Liver (tissue), 3 donors: ENCODE data around the gene PKP4.

Experiments used
- GABPA ChIP-seq, 2 donors: IDR thresholded peaks in 1 of 2; conservative IDR thresholded peaks in 1 of 2; 2 replicates each; pipeline ENCODE4 v1.6.1; 2016; ENCODE audit warnings: antibody characterized with exemption in 2 of 2, mild to moderate bottlenecking in 1 of 2, moderate library complexity in 1 of 2
- HNF4A ChIP-seq, 2 donors: conservative IDR thresholded peaks; 2 replicates each; pipeline ENCODE4 v1.6.1; 2016; ENCODE audit warnings: antibody characterized with exemption in 2 of 2, mild to moderate bottlenecking in 2 of 2
- JUND ChIP-seq, 2 donors: IDR thresholded peaks; 2 replicates each; pipeline ENCODE4 v1.6.1; 2016; ENCODE audit warnings: antibody characterized with exemption in 2 of 2
- RXRA ChIP-seq, 2 donors: IDR thresholded peaks; 2 replicates each; pipeline ENCODE4 v1.6.1; 2017 to 2018; ENCODE audit warnings: antibody characterized with exemption in 2 of 2, mild to moderate bottlenecking in 1 of 2
- SP1 ChIP-seq: IDR thresholded peaks from 2 replicates; pipeline ENCODE4 v1.6.1; 2018; ENCODE audit warnings: antibody characterized with exemption, mild to moderate bottlenecking
- TAF1 ChIP-seq: conservative IDR thresholded peaks from 2 replicates; pipeline ENCODE4 v1.6.1; 2016; ENCODE audit warnings: antibody characterized with exemption, mild to moderate bottlenecking
- TF ChIP-seq, protein P1 (sequence below): fragments of 150-350 bp; IDR thresholded peaks from 2 replicates; pipeline ENCODE4 v1.5.1; 2017; ENCODE audit warnings: improper control_type of control experiment, low read depth, low read length; ENCODE audit not compliant: missing input control
- TF ChIP-seq, protein P2 (sequence below): IDR thresholded peaks from 2 replicates; pipeline ENCODE4 v1.6.1; 2016; ENCODE audit warnings: antibody characterized with exemption
- TF ChIP-seq, protein P3 (sequence below): IDR thresholded peaks from 2 replicates; pipeline ENCODE4 v1.6.1; 2016; ENCODE audit warnings: antibody characterized with exemption, mild to moderate bottlenecking
- TF ChIP-seq, protein P4 (sequence below): IDR thresholded peaks from 2 replicates; pipeline ENCODE4 v1.6.1; 2016; ENCODE audit warnings: antibody characterized with exemption
- donor health status: healthy.
- donor health status: healthy.

DNA sequence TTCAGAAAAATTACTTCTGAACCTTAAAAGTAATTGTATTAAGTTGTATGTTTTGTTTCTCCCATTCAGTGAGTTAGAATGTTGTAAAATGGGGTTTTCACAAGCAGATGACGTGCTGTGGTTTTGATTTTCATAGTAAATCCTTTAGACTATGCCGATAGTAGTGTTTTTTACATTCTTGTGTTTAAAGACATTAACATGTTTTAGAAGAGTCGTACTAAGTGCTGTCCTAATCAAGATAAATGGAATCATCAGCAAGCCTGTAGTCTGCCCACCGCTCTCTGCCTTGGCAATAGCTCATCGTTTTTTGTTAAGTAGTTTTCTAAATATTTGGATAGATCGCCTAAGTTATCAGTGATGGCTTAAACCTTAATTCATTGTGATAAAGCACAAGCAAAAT lies 21.5 kb downstream of the PKP4 start:
- TF ChIP-seq TAF1 (no peak), GABPA (IDR thresholded peaks at IDR 0.05 in 1 of 2, conservative IDR thresholded peaks at IDR 0.05 in 1 of 2) (no peak), RXRA (IDR thresholded peaks at IDR 0.05) (no peak), HNF4A (conservative IDR thresholded peaks at IDR 0.05) (no peak), SP1 (no peak), JUND (IDR thresholded peaks at IDR 0.05) (no peak)
- TF ChIP-seq, protein P1, sequence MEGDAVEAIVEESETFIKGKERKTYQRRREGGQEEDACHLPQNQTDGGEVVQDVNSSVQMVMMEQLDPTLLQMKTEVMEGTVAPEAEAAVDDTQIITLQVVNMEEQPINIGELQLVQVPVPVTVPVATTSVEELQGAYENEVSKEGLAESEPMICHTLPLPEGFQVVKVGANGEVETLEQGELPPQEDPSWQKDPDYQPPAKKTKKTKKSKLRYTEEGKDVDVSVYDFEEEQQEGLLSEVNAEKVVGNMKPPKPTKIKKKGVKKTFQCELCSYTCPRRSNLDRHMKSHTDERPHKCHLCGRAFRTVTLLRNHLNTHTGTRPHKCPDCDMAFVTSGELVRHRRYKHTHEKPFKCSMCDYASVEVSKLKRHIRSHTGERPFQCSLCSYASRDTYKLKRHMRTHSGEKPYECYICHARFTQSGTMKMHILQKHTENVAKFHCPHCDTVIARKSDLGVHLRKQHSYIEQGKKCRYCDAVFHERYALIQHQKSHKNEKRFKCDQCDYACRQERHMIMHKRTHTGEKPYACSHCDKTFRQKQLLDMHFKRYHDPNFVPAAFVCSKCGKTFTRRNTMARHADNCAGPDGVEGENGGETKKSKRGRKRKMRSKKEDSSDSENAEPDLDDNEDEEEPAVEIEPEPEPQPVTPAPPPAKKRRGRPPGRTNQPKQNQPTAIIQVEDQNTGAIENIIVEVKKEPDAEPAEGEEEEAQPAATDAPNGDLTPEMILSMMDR, result no peak
- TF ChIP-seq, protein P2, sequence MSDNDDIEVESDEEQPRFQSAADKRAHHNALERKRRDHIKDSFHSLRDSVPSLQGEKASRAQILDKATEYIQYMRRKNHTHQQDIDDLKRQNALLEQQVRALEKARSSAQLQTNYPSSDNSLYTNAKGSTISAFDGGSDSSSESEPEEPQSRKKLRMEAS, result no peak
- TF ChIP-seq, protein P3, sequence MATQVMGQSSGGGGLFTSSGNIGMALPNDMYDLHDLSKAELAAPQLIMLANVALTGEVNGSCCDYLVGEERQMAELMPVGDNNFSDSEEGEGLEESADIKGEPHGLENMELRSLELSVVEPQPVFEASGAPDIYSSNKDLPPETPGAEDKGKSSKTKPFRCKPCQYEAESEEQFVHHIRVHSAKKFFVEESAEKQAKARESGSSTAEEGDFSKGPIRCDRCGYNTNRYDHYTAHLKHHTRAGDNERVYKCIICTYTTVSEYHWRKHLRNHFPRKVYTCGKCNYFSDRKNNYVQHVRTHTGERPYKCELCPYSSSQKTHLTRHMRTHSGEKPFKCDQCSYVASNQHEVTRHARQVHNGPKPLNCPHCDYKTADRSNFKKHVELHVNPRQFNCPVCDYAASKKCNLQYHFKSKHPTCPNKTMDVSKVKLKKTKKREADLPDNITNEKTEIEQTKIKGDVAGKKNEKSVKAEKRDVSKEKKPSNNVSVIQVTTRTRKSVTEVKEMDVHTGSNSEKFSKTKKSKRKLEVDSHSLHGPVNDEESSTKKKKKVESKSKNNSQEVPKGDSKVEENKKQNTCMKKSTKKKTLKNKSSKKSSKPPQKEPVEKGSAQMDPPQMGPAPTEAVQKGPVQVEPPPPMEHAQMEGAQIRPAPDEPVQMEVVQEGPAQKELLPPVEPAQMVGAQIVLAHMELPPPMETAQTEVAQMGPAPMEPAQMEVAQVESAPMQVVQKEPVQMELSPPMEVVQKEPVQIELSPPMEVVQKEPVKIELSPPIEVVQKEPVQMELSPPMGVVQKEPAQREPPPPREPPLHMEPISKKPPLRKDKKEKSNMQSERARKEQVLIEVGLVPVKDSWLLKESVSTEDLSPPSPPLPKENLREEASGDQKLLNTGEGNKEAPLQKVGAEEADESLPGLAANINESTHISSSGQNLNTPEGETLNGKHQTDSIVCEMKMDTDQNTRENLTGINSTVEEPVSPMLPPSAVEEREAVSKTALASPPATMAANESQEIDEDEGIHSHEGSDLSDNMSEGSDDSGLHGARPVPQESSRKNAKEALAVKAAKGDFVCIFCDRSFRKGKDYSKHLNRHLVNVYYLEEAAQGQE, result no peak
- TF ChIP-seq, protein P4, sequence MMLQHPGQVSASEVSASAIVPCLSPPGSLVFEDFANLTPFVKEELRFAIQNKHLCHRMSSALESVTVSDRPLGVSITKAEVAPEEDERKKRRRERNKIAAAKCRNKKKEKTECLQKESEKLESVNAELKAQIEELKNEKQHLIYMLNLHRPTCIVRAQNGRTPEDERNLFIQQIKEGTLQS, result no peak
